HG03135 (cell line): ENCODE measurements around the gene RIOX2.
"Not testable (repeated sequence)": the region's sequence is repeated elsewhere in the genome, so short reads cannot be mapped to it uniquely, and the experiment has no call there.

Experiments used
- ATAC-seq: cut with Tn5 transposase; IDR thresholded peaks from one replicate; pipeline ENCODE4 v1.9.1; 2021; ENCODE audit warnings: mild to moderate bottlenecking, moderate library complexity; ENCODE audit not compliant: unreplicated experiment

The RIOX2 gene

DNA sequence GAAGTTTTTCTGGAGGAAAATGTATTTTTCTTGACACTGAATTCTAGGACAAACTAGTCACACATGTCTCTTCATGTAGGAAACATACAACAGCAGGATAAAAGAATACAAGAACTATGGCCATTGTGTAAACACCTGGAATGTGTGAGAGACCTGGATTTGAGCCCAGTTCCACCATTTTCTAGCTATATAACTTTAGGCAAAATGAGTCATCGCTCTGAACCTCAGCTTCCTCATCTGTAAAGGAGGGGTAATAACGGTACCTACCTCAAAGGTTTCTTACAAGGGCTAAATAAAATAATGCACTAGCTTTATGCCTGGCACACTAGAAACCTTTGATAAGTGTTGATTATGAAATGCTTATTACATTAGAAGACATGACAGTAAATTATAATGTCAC lies 57.8 kb downstream of the RIOX2 start:
- no peak for ATAC-seq

DNA sequence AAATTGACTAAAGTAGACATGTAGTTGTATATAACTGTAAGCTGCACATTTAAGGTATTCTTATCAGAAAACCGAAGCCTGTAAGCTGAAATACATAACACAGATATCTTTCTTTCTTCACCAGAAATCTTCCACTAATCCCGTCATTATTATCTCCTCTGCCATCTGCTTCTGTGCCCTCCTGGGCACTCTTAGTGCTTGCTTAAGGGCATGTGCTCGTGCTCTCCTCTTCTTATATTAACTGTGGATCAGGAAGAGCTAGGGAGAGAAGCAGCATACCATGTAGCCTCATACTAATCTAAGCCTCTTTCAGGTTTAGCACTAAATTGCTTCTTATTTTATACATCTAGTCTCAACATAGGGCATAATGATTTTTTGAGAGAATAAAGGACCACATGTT lies 60.8 kb downstream of the RIOX2 start:
- no peak for ATAC-seq

DNA sequence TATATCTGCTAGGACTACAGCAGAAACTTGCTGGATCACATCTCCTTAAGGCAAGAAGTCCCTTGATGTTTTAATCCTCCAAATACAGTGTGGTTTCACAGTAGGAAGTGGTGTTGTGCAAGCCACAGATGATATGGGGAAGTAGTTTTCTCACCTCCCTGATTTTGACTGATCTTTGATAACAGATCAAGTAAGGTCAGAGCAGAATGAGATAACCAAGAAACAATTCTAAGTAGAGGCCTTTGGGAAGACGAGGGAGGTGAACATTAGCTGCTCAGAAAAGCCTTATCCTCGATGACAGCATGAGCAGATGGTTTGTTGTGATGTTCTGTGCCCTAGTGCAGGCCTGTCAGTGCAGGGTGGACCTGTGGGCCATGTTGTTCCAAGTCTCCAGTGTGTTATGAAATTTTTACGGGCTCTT lies 61.3 kb downstream of the RIOX2 start:
- no peak for ATAC-seq

DNA sequence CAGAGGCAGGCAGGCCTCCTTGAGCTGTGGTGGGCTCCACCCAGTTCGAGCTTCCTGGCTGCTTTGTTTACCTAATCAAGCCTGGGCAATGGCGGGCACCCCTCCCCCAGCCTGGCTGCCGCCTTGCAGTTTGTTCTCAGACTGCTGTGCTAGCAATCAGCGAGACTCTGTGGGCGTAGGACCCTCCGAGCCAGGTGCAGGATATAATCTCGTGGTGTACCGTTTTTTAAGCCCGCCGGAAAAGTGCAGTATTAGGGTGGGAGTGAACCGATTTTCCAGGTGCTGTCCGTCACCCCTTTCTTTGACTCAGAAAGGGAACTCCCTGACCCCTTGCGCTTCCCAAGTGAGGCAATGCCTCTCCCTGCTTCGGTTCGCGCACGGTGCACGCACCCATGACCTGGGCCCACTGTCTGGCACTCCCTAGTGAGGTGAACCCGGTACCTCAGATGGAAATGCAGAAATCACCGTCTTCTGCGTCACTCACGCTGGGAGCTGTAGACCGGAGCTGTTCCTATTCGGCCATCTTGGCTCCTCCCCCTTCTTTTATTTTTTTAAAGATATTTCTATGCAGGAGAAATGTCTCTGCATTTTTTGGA lies 61.9 kb downstream of the RIOX2 start:
- not testable (repeated sequence) for ATAC-seq

DNA sequence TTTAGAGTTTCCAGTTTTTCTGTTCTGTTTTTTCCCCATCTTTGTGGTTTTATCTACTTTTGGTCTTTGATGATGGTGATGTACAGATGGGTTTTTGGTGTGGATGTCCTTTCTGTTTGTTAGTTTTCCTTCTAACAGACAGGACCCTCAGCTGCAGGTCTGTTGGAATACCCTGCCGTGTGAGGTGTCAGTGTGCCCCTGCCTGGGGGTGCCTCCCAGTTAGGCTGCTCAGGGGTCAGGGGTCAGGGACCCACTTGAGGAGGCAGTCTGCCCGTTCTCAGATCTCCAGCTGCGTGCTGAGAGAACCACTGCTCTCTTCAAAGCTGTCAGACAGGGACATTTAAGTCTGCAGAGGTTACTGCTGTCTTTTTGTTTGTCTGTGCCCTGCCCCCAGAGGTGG lies 62.4 kb downstream of the RIOX2 start:
- ATAC-seq = not testable (repeated sequence)

DNA sequence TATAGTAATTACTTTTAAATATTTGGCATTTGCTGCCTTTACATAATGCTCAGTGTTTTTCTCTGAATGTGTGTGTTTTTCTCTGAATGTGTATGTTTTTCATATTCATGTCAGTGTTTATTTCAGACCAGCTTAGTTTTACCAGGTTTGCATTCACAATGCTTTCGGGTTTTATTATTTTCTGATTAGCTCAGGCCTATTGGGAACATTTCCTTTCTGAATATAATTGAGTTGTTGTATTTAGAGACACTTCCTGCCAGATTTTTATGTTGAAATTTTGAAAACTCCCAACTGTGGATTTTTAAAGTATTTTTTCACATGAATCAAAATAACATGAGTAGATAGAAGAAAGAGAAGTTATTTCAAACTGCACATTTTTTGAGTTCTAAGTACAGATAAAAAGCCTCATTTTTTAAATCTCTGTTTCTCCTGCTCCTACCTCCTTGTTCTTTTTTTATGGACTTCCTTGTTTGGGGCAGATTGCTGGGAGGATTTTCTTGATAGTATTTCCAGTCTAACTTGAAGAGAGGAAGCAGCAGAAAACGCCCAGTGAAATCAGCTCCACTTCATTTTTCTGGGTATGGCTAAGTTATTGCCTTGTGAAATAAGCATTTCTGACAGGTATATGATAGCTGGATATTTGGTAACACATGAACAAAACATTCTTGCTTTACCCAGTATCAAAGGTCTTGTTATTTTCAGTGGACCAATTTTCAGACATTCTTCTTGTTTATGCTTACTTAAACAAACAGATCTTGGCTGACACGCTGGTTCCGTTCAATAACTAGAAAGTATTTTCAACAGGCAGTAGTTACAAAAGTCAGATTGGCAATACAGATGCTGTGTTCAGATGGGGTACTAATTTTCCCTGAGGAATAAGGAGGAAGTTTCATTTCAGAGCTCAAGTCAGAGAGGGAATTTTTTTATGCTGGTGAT lies 70.7 kb downstream of the RIOX2 start:
- no peak for ATAC-seq

DNA sequence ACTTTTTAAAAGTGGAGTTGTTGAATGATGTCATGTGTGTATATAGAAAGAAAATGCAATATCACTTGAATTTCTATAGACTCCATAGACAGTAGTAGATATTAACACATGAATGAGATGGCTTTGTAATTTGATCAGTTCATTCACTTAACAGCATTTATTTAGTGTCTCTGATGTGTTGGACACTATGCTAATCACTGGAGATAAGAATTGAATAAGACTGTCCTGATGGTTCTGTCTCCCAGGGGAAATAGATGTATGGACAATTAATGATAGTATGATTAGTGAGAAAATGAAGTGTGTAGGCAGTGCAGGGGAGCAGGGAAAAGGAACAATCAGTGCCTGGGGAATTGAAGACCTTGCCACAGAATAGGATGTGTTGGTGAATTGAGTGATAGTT lies 72.9 kb downstream of the RIOX2 start:
- no peak for ATAC-seq

DNA sequence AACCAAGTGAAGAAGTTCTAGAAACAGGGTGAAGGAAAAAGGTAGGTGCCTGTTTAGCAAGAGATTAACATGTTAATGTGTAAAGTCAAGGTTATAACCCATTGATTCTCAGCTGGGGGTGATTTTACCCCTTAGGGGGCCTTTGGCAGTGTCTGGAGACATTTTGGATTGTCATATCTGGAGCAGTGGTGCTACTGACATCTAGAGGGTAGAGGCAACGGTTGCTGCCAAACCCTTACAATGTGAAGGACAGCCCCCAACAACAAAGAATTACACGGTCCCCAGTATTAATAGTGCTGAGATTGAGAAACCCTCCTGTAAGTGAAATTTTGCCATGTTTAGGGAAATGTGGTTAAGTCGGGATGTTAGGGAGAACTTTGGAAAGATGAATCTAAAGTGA lies 75.7 kb downstream of the RIOX2 start:
- no peak for ATAC-seq

DNA sequence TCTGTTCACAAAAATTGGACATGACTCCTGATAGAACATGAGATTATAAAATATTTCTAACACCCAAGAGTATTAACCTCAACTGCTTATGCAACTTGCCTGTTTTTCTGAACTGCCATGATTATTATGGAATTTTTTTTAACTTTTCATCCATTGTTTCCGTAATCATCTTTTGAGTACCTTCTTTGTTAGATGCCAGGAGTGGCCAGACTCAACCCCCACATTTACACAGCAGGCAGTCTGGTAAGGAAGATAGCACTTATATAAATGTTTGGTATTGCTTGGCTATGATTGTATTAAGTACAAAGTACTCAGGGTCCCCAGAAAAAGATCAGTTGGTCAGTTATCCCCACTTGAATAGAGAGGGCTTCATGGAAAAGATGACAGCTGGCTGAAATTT lies 76.1 kb downstream of the RIOX2 start:
- ATAC-seq = no peak

DNA sequence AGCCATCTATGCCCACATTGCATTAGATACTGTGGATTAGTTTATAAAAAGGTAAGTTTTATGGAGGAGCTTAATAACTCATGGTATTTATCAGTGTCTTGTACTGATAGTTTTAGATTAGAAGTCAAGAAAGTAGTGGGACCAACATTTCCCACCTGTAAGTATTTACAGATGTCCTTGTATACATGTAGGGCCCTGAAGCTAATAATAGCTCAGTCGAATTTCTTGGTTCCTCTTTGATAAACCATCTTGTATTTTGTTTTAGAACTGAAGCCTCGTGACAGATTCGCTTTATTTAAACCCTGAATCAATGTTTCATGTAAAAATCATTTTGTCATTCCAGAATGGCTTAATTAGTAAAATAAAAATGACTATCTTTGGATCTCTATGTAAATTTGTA lies 77.0 kb downstream of the RIOX2 start:
- peak; percentile 89 for ATAC-seq

DNA sequence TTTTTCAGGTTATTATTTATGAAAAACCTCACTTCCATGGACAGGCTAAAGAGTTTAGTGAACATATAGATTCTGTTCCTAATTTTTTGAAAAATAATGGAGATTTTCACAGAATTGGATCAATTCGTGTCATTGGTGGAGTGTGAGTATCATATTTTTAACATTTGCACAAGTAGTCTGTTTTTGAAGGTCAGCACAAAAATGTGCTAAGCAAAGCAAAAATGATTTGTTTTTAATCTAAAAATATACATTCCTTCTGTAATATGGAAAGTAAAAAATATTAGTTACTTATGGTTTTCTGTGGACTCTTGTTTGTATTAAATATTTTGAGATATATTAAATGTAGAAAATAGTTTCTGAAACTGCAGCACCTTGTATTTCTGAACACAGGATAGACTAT lies 79.4 kb downstream of the RIOX2 start:
- no peak for ATAC-seq
